Liver (tissue), 3 donors: ENCODE results near the gene DPP7.

ENCODE experiments used
- TF ChIP-seq, protein P1 (sequence below): fragments of 150-350 bp; IDR thresholded peaks from 2 replicates; pipeline ENCODE4 v1.5.1; 2017; ENCODE audit warnings: improper control_type of control experiment, low read depth, low read length; ENCODE audit not compliant: missing input control
- TF ChIP-seq, protein P2 (sequence below): IDR thresholded peaks from 2 replicates; pipeline ENCODE4 v1.6.1; 2016; ENCODE audit warnings: antibody characterized with exemption
- donor health status: healthy.
- donor health status: healthy.

DNA sequence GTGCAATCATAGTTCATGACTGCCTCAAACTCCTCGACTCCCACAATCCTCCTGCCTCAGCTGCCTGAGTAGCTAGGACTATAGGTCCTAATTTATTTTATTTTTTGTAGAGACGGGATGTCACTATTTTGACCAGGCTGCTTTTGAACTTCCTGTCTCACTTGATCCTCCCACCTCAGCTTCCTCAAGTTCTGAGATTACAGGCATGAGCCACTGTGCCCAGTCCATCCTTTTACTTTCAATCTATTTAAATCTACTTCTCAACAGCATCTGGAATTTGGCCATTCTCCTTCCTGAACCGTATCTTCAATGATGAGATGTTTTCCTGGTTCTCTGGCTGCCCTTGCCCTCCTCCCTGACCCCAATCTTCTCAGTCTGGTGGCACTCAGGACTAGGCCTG, 12.3 kb upstream of the DPP7 start:
- TF ChIP-seq, protein P1, sequence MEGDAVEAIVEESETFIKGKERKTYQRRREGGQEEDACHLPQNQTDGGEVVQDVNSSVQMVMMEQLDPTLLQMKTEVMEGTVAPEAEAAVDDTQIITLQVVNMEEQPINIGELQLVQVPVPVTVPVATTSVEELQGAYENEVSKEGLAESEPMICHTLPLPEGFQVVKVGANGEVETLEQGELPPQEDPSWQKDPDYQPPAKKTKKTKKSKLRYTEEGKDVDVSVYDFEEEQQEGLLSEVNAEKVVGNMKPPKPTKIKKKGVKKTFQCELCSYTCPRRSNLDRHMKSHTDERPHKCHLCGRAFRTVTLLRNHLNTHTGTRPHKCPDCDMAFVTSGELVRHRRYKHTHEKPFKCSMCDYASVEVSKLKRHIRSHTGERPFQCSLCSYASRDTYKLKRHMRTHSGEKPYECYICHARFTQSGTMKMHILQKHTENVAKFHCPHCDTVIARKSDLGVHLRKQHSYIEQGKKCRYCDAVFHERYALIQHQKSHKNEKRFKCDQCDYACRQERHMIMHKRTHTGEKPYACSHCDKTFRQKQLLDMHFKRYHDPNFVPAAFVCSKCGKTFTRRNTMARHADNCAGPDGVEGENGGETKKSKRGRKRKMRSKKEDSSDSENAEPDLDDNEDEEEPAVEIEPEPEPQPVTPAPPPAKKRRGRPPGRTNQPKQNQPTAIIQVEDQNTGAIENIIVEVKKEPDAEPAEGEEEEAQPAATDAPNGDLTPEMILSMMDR: no peak
- TF ChIP-seq, protein P2, sequence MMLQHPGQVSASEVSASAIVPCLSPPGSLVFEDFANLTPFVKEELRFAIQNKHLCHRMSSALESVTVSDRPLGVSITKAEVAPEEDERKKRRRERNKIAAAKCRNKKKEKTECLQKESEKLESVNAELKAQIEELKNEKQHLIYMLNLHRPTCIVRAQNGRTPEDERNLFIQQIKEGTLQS: no peak
